HG03025 (cell line): ENCODE measurements around the gene TENT4A.
"Not testable (repeated sequence)": the region's sequence is repeated elsewhere in the genome, so short reads cannot be mapped to it uniquely, and the experiment has no call there.

Source experiments
- ATAC-seq: cut with Tn5 transposase; IDR thresholded peaks from one replicate; pipeline ENCODE4 v1.9.1; 2021; ENCODE audit warnings: mild to moderate bottlenecking, moderate library complexity; ENCODE audit not compliant: unreplicated experiment, low FRiP score

Gene TENT4A

DNA sequence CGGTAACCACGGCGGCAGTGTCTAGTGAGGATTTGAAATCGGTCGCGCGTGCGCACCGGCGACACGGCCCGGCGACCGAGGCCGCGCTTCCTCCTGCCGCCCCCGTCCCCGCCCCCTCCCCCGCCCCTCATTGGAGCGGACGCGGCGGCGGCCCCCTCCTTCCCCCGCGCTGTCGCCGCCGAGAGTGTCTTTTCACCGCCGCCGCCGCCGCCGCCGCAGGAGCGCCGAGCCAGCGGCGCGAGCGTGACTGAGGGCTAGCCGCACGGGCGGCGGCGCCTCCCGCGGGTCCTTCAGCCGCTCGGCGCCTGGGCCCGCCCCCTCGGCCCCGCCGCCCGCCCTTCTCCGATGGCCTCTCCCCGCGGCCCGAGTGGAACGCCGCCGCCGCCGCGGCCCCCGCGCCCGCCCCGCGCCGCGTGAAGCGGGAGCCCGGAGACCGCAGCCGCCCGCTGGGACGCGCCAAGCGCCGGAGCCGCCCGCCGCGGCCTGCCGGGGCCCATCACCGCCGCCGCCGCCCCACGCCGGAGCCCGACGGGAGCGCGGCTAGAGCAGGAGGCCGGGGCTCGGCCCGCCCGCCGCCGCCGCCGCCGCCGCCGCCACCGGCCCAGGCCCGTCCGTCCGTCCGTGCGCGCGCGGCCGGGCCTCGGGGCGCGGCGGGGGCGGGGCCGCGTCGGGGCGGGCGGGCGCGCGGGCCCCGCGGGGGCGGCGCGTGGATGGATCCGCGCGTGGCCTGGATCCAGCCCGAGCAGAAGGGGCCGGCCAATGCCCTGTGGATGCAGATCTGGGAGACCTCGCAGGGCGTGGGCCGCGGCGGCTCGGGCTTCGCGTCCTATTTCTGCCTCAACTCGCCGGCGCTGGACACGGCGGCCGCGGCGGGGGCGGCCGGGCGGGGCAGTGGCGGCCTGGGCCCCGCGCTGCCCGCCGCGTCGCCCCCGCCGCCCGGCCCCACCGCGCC, at the start of gene TENT4A:
TSS of gene TENT4A (plus strand) at position 159 of the 952 bp plus-strand sequence. CDS start at position 711, 552 bp downstream.
- ATAC-seq, result peak; percentile 11

DNA sequence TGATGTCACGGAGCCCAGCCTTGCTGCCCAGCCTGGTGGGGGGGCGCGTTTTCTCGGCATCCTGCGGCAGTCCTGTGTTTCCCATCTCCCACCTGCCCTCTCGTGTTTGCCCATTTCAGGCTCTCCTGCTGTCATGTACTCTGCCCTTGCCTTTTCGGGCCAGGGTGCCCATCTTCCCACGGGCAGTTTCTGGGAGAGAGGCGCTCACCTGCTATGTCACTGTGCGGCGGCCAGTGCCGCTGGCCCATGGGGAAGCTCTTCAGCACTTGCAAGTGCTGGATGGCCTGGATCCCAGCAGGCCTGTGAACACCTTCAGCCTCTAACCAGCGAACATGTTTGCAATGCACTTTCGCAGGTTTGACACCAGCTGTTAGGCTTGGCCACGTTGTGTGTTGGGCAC, 46.5 kb upstream of the TENT4A start:
- ATAC-seq, result no peak

DNA sequence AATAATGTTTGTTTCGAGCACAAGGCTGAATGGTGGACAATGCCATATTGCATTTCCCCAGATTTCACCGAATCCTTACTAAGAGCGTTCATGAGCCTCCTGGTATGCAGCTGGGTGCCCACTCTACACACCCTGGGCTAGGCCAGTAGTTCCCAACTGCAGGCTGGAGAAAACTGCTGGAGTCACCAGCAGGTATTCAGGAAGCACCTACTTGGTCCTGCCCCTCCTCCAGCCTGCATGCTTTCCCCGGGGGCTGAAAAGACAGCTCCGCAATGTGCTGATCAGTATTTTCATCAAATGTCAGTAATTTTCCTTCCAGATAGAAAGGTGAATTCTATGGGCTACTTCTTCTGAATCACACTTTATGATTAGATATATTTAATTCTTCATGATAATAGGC, 45.6 kb upstream of the TENT4A start:
- no peak for ATAC-seq

DNA sequence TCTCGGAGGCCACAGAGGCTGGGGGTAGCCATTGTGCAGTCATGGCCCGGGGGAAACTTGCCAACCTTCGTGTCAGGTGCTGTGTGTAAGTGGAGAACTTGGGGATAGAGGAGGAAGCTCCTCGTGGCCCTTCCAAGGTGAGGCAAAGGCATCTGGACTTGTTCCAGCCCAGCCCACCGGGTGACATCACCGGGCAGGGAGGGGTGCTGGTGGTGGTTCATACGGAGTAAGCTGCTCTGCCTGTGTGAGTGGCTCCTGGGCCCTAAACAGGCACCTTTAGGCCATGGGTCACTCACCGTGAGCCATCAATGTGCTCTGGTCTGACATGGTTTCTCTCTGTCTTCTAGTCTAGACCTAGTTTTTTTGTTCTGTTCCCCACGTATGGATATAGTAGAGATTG, 44.5 kb upstream of the TENT4A start:
- not testable (repeated sequence) for ATAC-seq

DNA sequence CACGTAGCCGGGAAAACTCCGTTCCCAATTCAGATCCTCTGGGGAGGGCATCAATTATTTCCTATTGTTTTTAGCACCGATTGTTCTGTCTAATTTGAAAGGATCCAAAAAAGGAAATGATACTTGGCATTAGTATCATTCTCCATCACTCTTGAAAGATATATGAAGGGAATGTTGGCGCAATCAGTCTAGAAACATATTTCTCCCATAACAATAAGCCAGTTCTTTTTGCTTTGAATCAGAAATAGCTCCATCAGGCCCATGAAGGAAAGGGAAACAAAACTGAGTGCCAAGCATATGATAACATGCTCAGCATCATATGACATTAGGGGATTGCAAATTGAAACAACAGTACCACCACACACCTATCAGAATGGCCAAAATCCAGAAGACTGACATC, 40.2 kb upstream of the TENT4A start:
- no peak for ATAC-seq

DNA sequence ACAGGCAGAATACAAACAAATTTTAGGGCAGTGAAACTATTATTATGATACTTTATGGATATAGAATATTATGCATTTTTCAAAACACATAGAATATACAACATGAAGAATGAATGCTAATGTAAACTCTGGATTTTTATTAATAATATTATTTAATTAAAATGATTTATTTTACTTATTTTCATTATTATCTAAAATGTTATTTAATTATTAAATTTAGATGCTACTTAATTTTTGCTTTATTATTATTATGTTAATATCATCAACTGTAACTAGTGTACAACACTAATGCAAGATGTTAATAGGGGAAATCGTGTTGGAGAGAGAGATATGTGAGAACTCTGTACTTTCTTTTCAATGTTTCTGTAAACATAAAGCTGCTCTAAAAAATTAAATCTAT, 39.3 kb upstream of the TENT4A start:
- ATAC-seq, result no peak

DNA sequence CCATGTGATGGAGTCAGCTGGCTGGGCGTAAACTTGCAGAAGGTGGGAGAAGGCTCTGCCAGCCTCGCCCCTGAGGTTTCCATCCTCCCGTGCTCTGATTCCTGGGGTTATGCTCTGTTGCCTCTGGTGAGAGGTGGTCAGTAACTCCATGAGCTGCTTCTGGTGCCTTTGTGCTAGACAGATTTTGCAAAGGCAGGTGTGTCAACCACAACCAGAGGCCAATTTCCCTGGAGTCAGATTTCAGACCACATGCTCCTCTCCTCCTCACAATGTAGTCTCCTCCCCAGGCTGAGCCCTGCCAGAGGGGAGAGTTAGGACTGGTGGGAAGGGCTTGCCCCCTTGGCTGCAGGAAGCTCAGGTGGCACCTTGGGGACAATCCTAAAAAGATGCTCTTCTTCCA, 38.8 kb upstream of the TENT4A start:
- ATAC-seq, result no peak

DNA sequence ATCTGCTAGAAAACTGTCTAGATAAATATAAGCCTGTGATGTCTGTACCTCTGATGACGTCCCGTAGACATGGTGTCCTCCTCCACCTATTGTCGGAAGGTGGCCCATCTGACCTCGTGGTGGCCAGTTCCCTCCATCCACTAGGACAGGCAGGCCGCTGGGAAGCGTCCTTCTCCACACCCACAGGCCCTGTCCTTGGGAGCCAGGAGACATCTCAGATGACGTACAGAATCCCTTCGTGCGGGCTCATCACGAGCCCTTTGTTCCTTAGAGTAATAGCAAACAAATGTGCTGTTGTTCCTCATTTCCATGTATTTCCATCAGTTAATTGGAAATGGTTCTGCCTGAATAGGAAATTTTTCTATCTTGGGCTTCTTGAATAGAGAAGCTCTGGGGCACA, 38.3 kb upstream of the TENT4A start:
- no peak for ATAC-seq

DNA sequence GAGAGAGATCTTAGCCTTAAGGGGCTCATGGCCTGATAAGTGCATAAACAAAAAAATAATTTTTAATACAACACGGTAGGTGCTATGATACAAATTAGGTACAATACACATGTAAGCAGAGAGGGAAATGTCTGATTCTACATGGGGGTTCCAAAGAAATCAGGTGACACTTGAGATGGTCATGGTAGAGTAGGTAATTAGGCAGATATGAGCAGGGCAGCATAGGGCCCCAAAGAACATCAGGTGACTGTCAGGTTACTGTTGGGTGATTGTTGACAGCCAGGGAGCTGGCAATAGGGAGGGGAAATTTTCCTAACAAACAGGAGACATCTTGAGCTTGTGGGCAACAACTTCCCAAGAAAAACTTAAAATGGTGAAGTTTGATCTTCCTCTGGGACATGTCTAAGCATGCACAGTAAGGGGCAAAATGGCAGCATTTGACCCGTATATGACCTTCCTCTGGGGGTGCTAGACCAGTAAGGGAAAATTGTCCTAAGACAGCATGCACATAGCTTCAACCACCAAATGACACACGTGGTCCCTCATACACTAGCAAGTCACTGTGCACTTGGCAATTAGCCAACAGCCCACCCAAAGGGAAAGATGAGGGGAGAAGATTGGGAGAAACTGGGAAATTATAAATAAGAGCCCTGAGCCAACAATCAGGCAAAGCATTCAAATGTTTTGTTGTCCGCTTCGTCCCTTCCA, 37.3 kb upstream of the TENT4A start:
- no peak for ATAC-seq

DNA sequence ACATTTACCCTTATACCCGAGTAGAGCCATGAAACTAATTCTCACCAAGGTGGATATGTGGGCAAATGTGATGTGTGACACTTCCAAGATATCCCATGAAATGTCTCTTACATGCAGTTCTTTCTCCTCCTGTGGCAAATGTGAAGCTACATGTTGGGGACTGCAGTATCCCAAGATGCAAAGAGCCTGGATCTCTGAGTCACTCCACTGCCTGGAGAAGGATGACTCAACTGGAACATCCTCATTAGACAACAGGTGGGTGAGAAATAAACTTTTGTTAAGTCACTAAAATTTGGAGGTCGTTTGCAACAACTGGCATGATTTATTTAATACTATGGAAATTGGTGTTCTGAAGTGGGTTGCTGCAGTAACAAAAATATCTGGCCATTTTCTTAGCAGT, 36.5 kb upstream of the TENT4A start:
- no peak for ATAC-seq

DNA sequence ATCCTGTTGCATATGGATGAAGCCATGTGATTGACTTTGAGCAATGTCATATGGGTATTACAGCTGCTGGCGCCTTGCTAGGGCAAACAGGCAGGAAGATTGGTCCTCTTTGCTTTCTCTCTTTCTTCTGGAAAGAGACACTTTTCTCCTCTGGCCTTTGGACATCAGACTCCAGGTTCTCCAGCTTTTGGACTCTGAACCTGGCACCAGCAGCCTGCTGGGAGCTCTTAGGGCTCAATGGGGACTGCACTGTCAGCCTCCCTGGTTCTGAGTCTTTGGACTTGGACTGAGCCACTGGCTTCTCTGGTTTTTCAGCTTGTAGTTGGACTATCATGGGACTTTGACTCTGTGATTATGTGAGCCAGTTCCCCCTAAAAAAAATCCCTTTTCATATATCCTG, 34.8 kb upstream of the TENT4A start:
- no peak for ATAC-seq

DNA sequence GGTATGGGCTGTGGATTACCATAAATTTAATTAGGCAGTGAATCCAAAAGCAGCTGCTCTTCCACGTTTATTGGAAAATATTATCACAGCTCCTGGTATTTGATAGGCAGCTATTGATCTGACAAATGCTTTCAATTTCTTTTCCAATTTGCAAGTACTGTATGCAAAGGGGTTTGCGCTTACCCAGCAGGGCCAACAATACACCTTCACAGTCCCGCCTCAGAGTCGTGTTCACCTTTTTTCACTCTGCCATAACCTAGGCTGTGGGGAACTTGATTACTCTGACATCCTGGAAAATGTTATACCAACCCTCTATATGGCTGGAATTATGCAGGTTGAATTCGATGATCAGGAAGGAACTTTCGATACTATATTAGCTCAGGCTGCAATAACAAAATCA, 32.3 kb upstream of the TENT4A start:
- no peak for ATAC-seq

DNA sequence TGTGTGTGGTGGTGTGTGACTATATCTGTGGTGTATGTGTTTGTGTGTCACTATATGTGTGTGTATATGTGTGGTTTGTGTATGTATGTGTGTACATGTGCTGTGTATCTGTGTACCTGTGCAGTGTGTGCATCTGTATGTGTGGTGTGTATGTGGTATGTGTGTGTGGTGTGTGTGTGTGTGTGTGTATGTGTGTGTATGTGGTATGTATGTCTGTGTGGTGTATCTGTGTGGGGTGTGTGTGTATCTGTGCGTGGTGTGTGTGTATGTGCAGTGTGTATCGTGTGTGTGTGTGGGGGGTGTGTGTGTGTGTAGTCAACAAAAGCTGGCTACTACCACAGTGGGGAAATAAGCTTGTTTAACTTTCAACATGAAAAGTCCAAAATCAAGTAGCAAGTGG, 31.6 kb upstream of the TENT4A start:
- ATAC-seq, result no peak

DNA sequence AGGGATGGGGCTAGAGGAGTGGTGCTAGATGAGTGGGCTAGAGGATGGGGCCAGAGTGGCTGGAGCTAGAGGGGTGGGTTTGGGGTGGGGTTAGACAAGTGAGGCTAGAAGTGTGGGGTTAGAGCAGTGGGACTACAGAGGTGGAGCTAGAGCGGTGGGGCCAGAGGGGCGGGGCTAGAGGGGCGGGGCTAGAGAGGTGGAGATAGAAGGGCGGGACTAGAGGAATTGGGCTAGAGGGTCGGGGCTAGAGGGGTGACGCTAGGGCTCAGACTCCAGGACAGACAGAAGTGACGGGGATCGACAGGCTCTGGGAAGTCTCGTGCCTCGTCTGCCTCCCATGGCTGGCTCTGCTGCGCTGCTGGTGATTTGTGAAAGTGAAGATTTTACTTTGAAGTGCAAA, 31.0 kb upstream of the TENT4A start:
- no peak for ATAC-seq

DNA sequence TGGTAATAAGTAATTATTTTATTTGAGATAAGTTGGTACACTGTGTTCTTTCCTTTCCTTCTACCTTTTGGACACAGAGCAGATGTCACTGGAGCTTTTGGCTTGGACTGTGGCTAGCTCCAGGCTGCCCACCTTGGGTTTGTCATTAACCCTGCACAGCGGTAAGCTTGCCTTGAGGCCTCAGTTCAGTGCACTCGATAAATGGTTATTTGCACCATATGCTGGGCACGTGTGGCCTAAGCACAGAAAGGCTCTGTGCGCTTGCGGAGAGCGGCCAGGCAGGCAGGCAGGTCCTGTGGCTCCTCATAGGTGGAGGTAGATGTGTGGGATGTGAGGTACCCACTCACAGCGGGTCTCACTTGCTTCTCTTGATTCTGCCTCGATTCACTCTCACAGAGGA, 30.0 kb upstream of the TENT4A start:
- ATAC-seq, result no peak

DNA sequence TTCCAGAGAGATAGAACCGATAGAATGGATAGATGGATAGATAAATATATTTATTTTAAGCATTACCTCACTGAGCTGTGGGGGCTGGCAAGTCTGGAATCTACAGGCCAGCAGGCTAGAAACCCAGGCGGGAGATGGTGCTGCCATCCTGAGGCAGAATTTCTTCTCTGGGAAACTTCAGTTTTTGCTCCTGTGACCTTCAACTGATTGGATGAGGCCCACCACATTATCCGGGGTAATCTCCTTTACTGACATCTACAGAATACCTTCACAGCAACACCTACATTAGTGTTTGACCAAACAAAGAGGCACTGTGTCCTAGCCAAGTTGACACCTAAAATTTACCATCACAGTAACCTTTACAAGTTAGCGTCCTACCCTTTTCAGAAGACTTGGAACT, 29.2 kb upstream of the TENT4A start:
- no peak for ATAC-seq

DNA sequence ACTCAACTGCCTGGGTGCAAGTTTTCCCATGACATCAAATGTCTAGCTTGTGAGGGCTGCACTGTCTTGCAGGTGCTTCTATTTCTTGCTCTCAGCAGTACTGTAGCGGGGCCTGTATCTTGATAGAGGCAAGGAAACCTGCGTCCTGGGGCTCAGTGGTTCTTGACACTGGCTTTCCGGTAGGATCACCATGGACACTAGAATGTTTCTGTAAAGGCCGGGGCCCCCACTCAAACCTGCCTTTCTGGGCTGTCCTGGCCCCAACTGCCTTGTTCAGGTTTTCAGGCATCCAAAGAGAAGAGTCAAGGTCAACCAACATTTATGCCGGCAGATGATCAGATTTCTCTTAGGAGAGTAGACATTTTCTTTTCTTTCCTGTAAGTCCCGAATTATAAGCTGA, 26.7 kb upstream of the TENT4A start:
- no peak for ATAC-seq

DNA sequence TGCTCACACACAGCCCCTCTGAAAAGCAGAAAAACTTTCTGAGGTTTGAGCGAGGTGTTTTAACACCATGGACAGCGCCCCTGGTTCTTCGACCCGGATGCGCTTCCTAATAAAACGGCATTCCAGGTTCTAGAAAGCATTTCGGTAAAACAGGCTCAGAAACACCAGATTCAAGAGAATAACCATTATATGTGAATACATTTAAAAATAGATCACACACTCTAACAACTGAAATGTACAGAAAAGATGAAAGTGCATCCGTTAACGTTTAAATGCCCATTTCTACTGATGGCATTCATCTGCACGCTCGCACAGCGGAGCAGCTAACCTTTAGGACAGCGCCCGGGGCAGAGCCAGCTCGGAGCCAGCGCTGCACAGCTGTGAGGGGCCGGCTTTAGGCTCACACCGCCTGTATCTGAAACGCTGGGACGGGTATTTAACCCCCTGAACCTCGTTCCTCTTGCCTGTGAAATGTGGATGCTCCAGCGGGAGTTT, 26.3 kb upstream of the TENT4A start:
- ATAC-seq, result no peak

DNA sequence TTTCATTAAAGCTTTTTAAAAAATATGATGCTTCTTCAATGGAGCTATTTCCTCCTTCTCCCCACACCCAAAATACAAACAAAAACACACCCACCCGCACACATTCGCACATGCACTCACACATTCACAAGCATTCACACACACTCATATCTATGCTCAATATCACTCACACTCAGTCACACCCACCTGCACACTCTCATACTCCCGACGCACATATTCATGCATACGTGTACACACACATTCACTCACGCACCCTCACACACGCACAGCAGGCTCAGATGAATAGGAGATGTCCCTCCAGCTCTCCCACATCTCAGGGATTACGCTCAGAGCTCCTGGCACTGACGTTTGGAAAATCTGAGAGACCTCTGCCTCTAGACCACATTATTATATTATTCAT, 25.7 kb upstream of the TENT4A start:
- ATAC-seq, result no peak

DNA sequence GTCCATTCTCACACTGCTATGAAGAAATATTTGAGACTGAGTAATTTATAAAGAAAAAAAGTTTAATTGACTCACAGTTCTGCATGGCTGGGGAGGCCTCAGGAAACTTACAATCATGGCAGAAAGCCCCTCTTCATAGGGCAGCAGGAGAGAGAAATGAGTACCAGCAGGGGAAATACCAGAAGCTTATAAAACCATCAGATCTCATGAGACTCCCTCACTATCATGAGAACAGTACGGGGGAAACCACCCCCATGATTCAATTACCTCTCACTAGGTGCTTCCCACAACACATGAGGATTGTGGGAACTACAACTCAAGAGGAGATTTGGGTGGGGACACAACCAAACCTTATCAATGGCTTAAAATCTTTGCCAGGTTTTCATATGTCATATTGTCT, 20.3 kb upstream of the TENT4A start:
- ATAC-seq, result no peak

DNA sequence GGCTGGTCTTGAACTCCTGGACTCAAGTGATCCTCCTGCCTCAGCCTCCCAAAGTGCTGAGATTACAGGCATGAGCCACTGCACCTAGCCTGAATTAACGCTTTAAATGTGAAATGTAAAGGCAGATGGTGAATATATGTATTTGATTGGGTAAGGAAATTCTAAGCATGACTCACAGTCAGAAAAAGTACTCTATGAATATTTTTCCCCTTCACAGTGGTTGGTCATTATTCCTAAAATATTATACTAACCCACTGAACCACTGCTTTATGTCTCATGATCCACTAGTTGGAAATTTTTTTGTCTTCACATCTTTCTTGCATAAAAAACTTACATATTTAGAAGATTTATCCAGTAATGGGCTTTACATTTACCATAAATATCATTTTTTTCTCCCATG, 14.5 kb upstream of the TENT4A start:
- ATAC-seq, result no peak

DNA sequence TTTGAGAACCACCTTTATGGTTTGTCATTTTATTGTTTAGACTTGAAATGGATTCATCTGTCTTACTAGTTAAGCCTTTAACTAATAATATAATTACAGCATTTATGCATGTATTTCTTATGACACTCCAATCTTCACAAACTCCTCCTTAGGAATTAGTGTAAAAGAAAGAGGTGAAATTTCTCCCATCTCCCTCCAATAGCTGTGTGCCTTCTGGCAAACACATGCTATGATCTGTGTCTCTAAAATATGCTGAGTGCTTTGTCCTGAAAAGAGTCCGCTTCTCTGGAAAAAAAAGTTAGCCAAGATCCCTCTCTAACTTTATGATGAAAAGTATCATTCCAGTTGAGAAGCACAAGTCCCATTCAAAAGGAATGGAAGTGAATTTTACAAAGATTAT, 13.9 kb upstream of the TENT4A start:
- no peak for ATAC-seq
